Ovary (tissue), 3 donors: Measurements from ENCODE around the gene CDKL5.

Source experiments
- EP300 ChIP-seq: sonication (generic); formaldehyde crosslinking; IDR thresholded peaks from one replicate; pipeline ENCODE4 v1.6.1; 2017; ENCODE audit warnings: antibody characterized with exemption
- POLR2A ChIP-seq: fragments of 450-650 bp; IDR thresholded peaks from one replicate; pipeline ENCODE4 v1.6.1; 2017; ENCODE audit warnings: antibody characterized with exemption, mild to moderate bottlenecking, moderate library complexity
- TF ChIP-seq, protein P1 (sequence below), 3 donors: fragments of 450-650 bp in 2 of 3; fragments of 200-600 bp in 1 of 3; IDR thresholded peaks; one replicate each; pipeline versions ENCODE4 v1.5.1 to v1.8.0; 2016 to 2022; ENCODE audit warnings: antibody characterized with exemption in 3 of 3, mild to moderate bottlenecking in 1 of 3
- donor health status: DM: no; HTN: no; CAD: no.

DNA sequence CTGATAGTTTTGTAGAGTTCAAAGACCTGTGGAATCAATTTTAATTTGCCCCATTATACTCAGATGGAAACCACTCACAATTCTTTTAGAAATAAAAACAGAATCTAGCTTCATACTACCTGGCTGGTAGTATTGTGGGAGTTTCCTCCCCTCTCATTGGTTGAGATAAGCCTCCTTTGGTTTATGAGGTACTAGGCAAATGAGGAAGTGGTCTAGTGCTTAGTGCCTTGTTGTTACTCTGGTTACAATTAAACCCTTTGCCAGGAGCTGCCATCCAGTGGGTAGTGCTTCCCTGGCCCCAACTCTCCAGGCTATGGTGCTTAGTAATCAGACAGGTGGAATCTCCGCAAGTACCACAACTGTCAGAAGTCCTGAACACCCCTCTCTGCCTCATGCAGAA is 118.3 kb downstream of the CDKL5 start:
- TF ChIP-seq POLR2A: no peak
- TF ChIP-seq, protein P1, sequence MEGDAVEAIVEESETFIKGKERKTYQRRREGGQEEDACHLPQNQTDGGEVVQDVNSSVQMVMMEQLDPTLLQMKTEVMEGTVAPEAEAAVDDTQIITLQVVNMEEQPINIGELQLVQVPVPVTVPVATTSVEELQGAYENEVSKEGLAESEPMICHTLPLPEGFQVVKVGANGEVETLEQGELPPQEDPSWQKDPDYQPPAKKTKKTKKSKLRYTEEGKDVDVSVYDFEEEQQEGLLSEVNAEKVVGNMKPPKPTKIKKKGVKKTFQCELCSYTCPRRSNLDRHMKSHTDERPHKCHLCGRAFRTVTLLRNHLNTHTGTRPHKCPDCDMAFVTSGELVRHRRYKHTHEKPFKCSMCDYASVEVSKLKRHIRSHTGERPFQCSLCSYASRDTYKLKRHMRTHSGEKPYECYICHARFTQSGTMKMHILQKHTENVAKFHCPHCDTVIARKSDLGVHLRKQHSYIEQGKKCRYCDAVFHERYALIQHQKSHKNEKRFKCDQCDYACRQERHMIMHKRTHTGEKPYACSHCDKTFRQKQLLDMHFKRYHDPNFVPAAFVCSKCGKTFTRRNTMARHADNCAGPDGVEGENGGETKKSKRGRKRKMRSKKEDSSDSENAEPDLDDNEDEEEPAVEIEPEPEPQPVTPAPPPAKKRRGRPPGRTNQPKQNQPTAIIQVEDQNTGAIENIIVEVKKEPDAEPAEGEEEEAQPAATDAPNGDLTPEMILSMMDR (IDR thresholded peaks at IDR 0.05): no peak
- no peak for TF ChIP-seq EP300
